ENCODE results near the gene SASH1.

The SASH1 gene

GRCh38 chr6:148593130-148593812, 250.6 kb downstream of the SASH1 start:
- ChIA-PET CTCF (no interaction called here), POLR2A (ENCODE audit: low non-redundant PET) (no interaction called here)
- H3K27ac ChIP-seq, result no peak overlapping the region
- DNase-seq (ENCODE audit: low spot score), result no peak
- TF ChIP-seq CTCF (conservative IDR thresholded peaks at IDR 0.05; ENCODE audit: low read depth), result no peak

- CTCF ChIA-PET, result no interaction called here
Measured at GRCh38 chr6:148593813-148594170, 251.2 kb downstream of the SASH1 start.

GRCh38 chr6:148595550-148595949, 252.9 kb downstream of the SASH1 start:
- POLR2A ChIA-PET (ENCODE audit: low non-redundant PET), result no interaction called here
- no peak for TF ChIP-seq CTCF (conservative IDR thresholded peaks at IDR 0.05; ENCODE audit: low read depth)
- no peak for DNase-seq (ENCODE audit: low spot score)
- CTCF ChIA-PET, result no interaction called here
- no peak overlapping the region for H3K27ac ChIP-seq

More at GRCh38 chr6:148593813-148594170, 251.2 kb downstream of the SASH1 start:
- DNase-seq (ENCODE audit: low spot score), result no peak
- no peak overlapping the region for H3K27ac ChIP-seq
- no peak for TF ChIP-seq CTCF (conservative IDR thresholded peaks at IDR 0.05; ENCODE audit: low read depth)
- POLR2A ChIA-PET (ENCODE audit: low non-redundant PET), result no interaction called here

- no peak for DNase-seq (ENCODE audit: low spot score)
- H3K27ac ChIP-seq, result no peak overlapping the region
- CTCF ChIA-PET, result no interaction called here
- no peak for TF ChIP-seq CTCF (conservative IDR thresholded peaks at IDR 0.05; ENCODE audit: low read depth)
- POLR2A ChIA-PET (ENCODE audit: low non-redundant PET), result no interaction called here
Measured at GRCh38 chr6:148596891-148597455, 254.3 kb downstream of the SASH1 start.

- no peak overlapping the region for H3K27ac ChIP-seq
- DNase-seq (ENCODE audit: low spot score), result no peak
- TF ChIP-seq CTCF (conservative IDR thresholded peaks at IDR 0.05; ENCODE audit: low read depth), result no peak
- POLR2A ChIA-PET (ENCODE audit: low non-redundant PET), result no interaction called here
- CTCF ChIA-PET, result interaction anchor here (0.6 kb wide), 2 partner anchors 163 to 392 kb away, joined by 3 to 4 read pairs; no protein-coding TSS in a partner anchor
Measured at GRCh38 chr6:148598724-148599123, 256.1 kb downstream of the SASH1 start.

GRCh38 chr6:148599967-148600426, 257.4 kb downstream of the SASH1 start:
- CTCF ChIA-PET, result interaction anchor here (0.7 kb wide), 1 partner anchor 391 kb away, joined by 3 read pairs; no protein-coding TSS in a partner anchor
- no peak for TF ChIP-seq CTCF (conservative IDR thresholded peaks at IDR 0.05; ENCODE audit: low read depth)
- no peak for DNase-seq (ENCODE audit: low spot score)
- no peak overlapping the region for H3K27ac ChIP-seq
- POLR2A ChIA-PET (ENCODE audit: low non-redundant PET), result no interaction called here

All from RWPE1 (cell line).